Gastroesophageal sphincter (tissue), 3 donors: ENCODE results near the gene TRAPPC11.

Experiments
- EP300 ChIP-seq: sonication (generic); formaldehyde crosslinking; IDR thresholded peaks from one replicate; pipeline ENCODE4 v1.6.1; 2017; ENCODE audit warnings: antibody characterized with exemption, mild to moderate bottlenecking
- POLR2A ChIP-seq, 2 donors: fragments of 450-650 bp; IDR thresholded peaks; one replicate each; pipeline ENCODE4 v1.6.1; 2017; ENCODE audit warnings: antibody characterized with exemption in 2 of 2, mild to moderate bottlenecking in 2 of 2, moderate library complexity in 1 of 2
- TF ChIP-seq, protein P1 (sequence below), 4 experiments: fragments of 200-600 bp in 2 of 4; fragments of 450-650 bp in 2 of 4; sonication (generic) in 1 of 4; IDR thresholded peaks; one replicate each; pipeline ENCODE4 v1.5.1; 2017 to 2019; ENCODE audit warnings: antibody characterized with exemption in 4 of 4, mild to moderate bottlenecking in 2 of 4, moderate library complexity in 2 of 4

DNA sequence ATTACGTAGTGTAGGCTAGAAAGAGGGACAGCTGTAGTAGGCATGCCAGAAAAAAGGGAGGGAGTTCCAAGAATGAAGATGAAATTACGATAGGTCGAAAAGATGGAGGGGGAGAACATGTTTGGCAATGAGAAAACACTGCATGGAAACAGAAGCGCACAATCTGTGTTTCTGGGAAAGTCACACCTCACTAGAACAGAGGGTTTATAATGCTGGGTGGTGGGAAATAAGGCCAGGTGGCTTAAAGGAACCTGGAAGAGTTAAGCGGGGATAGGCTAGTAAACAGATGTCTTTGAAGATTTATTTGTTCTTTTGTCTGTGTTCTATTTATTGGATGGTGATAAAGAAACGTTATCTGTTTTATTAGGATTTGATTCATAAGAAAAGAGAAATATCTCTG lies 29.1 kb downstream of the TRAPPC11 start:
- TF ChIP-seq, protein P1, sequence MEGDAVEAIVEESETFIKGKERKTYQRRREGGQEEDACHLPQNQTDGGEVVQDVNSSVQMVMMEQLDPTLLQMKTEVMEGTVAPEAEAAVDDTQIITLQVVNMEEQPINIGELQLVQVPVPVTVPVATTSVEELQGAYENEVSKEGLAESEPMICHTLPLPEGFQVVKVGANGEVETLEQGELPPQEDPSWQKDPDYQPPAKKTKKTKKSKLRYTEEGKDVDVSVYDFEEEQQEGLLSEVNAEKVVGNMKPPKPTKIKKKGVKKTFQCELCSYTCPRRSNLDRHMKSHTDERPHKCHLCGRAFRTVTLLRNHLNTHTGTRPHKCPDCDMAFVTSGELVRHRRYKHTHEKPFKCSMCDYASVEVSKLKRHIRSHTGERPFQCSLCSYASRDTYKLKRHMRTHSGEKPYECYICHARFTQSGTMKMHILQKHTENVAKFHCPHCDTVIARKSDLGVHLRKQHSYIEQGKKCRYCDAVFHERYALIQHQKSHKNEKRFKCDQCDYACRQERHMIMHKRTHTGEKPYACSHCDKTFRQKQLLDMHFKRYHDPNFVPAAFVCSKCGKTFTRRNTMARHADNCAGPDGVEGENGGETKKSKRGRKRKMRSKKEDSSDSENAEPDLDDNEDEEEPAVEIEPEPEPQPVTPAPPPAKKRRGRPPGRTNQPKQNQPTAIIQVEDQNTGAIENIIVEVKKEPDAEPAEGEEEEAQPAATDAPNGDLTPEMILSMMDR (IDR thresholded peaks at IDR 0.05): no peak
- TF ChIP-seq EP300 (no peak), POLR2A (IDR thresholded peaks at IDR 0.05) (no peak)
